CD4-positive, alpha-beta T cell (primary cell): ENCODE measurements around the gene HOXC9. TPM values are rescaled to one million over a fixed set of nuclear protein-coding genes. Genes with fewer than 3 reads are reported as not detected.

Experiments
- ATAC-seq: fragments of 200-7000 bp; cut with Tn5 transposase; one replicate; pipeline ENCODE4 v1.10.0; 2022; ENCODE audit warnings: mild to moderate bottlenecking; ENCODE audit not compliant: poor library complexity
- CTCF ChIA-PET: fragments of 350-600 bp; sonication (Branson Sonifier 250); formaldehyde crosslinking; loops from one replicate; lab custom pipeline; 2021; ENCODE audit warnings: antibody characterized with exemption, inconsistent platforms; lab: Charles Lee
- POLR2A ChIA-PET: fragments of 350-600 bp; sonication (Branson Sonifier 250); formaldehyde crosslinking; loops from one replicate; lab custom pipeline; 2021; ENCODE audit warnings: antibody characterized with exemption, inconsistent platforms; lab: Charles Lee
- DNase-seq, 14 experiments: peaks; one replicate each; pipeline ENCODE4 v3.0.0-alpha.2; 2013 to 2020; ENCODE audit warnings: mixed read lengths in 2 of 14
- H3K27ac ChIP-seq, 2 donors: one replicate each; pipeline versions ENCODE4 v1.5.1 to v1.7.0; 2013; ENCODE audit warnings: low read length in 2 of 2, low read depth in 1 of 2, mild to moderate bottlenecking in 1 of 2
- H3K27me3 ChIP-seq, 2 experiments: 1 replicate in 1 of 2; 2 replicates in 1 of 2; pipeline versions ENCODE4 v1.6.1 to v1.7.0; 2013; ENCODE audit warnings: low read length in 2 of 2, control low read depth in 1 of 2, mild to moderate bottlenecking in 1 of 2, moderate library complexity in 1 of 2; ENCODE audit not compliant: insufficient read depth in 2 of 2, control insufficient read depth in 1 of 2
- H3K36me3 ChIP-seq: one replicate; pipeline ENCODE4 v1.6.1; 2013; ENCODE audit warnings: low read length, control low read depth; ENCODE audit not compliant: insufficient read depth
- H3K4me1 ChIP-seq: one replicate; pipeline ENCODE4 v1.6.1; 2013; ENCODE audit warnings: low read length, control low read depth; ENCODE audit not compliant: insufficient read depth
- H3K4me3 ChIP-seq: one replicate; pipeline ENCODE4 v1.5.1; 2013; ENCODE audit warnings: mild to moderate bottlenecking, low read length, moderate library complexity
- H3K9me3 ChIP-seq, 2 experiments: 1 replicate in 1 of 2; 2 replicates in 1 of 2; pipeline versions ENCODE4 v1.6.1 to v1.7.0; 2013; ENCODE audit warnings: low read length in 2 of 2, mild to moderate bottlenecking in 2 of 2, control low read depth in 1 of 2, moderate library complexity in 1 of 2; ENCODE audit not compliant: control insufficient read depth in 1 of 2, insufficient read depth in 1 of 2
- H3K27ac Mint-ChIP-seq: one replicate; pipeline ENCODE4 v1.8.0; 2020; ENCODE audit warnings: mixed read lengths
- H3K27me3 Mint-ChIP-seq: one replicate; pipeline ENCODE4 v1.8.0; 2021; ENCODE audit warnings: mixed read lengths
- H3K36me3 Mint-ChIP-seq: one replicate; pipeline ENCODE4 v1.8.0; 2021; ENCODE audit warnings: low read depth, mixed read lengths
- H3K4me1 Mint-ChIP-seq: one replicate; pipeline ENCODE4 v1.8.0; 2021; ENCODE audit warnings: low read depth, mixed read lengths
- H3K4me3 Mint-ChIP-seq: one replicate; pipeline ENCODE4 v1.8.0; 2020; ENCODE audit warnings: mild to moderate bottlenecking, mixed read lengths
- H3K9me3 Mint-ChIP-seq: one replicate; pipeline ENCODE4 v1.8.0; 2020; ENCODE audit warnings: mixed read lengths
- CTCF ChIP-seq: fragments of 200-600 bp; IDR thresholded peaks from one replicate; pipeline ENCODE4 v1.8.0; 2022; ENCODE audit warnings: antibody characterized with exemption, mild to moderate bottlenecking
- intact Hi-C, 2 experiments: fragments of 100-400 bp; cut with DNase I in 1 of 2; cut with micrococcal nuclease in 1 of 2; formaldehyde crosslinking; loops; one replicate each; pipeline versions ENCODE4 v1.15.1 to v1.9.0; 2023 to 2025; cut with DNase I, micrococcal nuclease
- total RNA-seq, 174 experiments: library from RNA in 2 of 174; stranded (reverse) in 2 of 174; gene quantifications; one replicate each; pipeline ENCODE4 v1.2.3 and lab custom pipeline; 2021 to 2026

HOXC9 gene
- total RNA-seq, 2 experiments from 2014 or later = not detected

GRCh38 chr12:54018468-54018984, 18.6 kb downstream of the HOXC9 start:
- H3K4me3 Mint-ChIP-seq = peak overlapping the region; percentile 89
- no peaks in the 10 kb centered on the region for H3K9me3 Mint-ChIP-seq
- no peaks in the 10 kb centered on the region for H3K36me3 Mint-ChIP-seq
- H3K4me3 ChIP-seq = peak overlapping the region; percentile 50
- H3K36me3 ChIP-seq = no peaks in the 10 kb centered on the region
- CTCF ChIA-PET = no interaction called here
- no peak for ATAC-seq
- POLR2A ChIA-PET = no interaction called here
- peaks cover 0 to 29% of the 10 kb centered on the region in 2 experiments for H3K9me3 ChIP-seq
- intact Hi-C loops = no loop called here
- H3K27ac Mint-ChIP-seq = no peak overlapping the region
- H3K27me3 ChIP-seq = peaks cover 88 to 91% of the 10 kb centered on the region in 2 experiments
- H3K4me1 ChIP-seq = peaks cover 41% of the 10 kb centered on the region
- peaks cover 19% of the 10 kb centered on the region for H3K4me1 Mint-ChIP-seq
- peaks cover 93% of the 10 kb centered on the region for H3K27me3 Mint-ChIP-seq
- DNase-seq = no peak
- no peak overlapping the region for H3K27ac ChIP-seq
- no peak for TF ChIP-seq CTCF

GRCh38 chr12:54019091-54019811, 19.3 kb downstream of the HOXC9 start:
- DNase-seq (no peak), ATAC-seq (no peak)
- ChIA-PET CTCF (no interaction called here), POLR2A (no interaction called here)
- H3K4me1 ChIP-seq = peaks cover 38% of the 10 kb centered on the region
- no peaks in the 10 kb centered on the region for H3K36me3 Mint-ChIP-seq
- no peak overlapping the region for H3K27ac ChIP-seq
- no peaks in the 10 kb centered on the region for H3K9me3 Mint-ChIP-seq
- peaks cover 0 to 29% of the 10 kb centered on the region in 2 experiments for H3K9me3 ChIP-seq
- H3K4me3 ChIP-seq = no peak overlapping the region
- peaks cover 19% of the 10 kb centered on the region for H3K4me1 Mint-ChIP-seq
- H3K27me3 ChIP-seq = peaks cover 88 to 91% of the 10 kb centered on the region in 2 experiments
- intact Hi-C loops = no loop called here
- no peaks in the 10 kb centered on the region for H3K36me3 ChIP-seq
- peak overlapping the region; percentile 77 for H3K4me3 Mint-ChIP-seq
- H3K27me3 Mint-ChIP-seq = peaks cover 93% of the 10 kb centered on the region
- no peak for TF ChIP-seq CTCF
- H3K27ac Mint-ChIP-seq = no peak overlapping the region

- peak overlapping the region; percentile 77 for H3K4me3 Mint-ChIP-seq
- intact Hi-C loops = no loop called here
- CTCF ChIA-PET = no interaction called here
Observed at GRCh38 chr12:54019924-54020590, 20.1 kb downstream of the HOXC9 start.

More at GRCh38 chr12:54019924-54020590, 20.1 kb downstream of the HOXC9 start:
- TF ChIP-seq CTCF = no peak
- peaks cover 0 to 26% of the 10 kb centered on the region in 2 experiments for H3K9me3 ChIP-seq
- no peak overlapping the region for H3K27ac ChIP-seq
- no peaks in the 10 kb centered on the region for H3K36me3 ChIP-seq
- DNase-seq (no peak), ATAC-seq (no peak)
- H3K27me3 ChIP-seq = peaks cover 88 to 91% of the 10 kb centered on the region in 2 experiments
- H3K4me1 ChIP-seq = peaks cover 32% of the 10 kb centered on the region
- POLR2A ChIA-PET = no interaction called here
- Mint-ChIP-seq H3K27ac (no peak overlapping the region), H3K36me3 (no peaks in the 10 kb centered on the region), H3K4me1 (peaks cover 12% of the 10 kb centered on the region), H3K27me3 (peaks cover 93% of the 10 kb centered on the region), H3K9me3 (no peaks in the 10 kb centered on the region)
- H3K4me3 ChIP-seq = no peak overlapping the region
